C4-2B (cell line): ENCODE results near the gene CCDC40.
A peak's percentile ranks its signal among the peaks of the same experiment; 100 is the strongest.

Experiments
- H3K27ac ChIP-seq: fragments of 450-650 bp; 2 replicates; pipeline ENCODE4 v1.5.1; 2017
- CTCF ChIP-seq: fragments of 450-650 bp; conservative IDR thresholded peaks from 2 replicates; pipeline ENCODE4 v1.5.1; 2017; ENCODE audit warnings: mild to moderate bottlenecking
- ZFX ChIP-seq: fragments of 450-650 bp; IDR thresholded peaks from 2 replicates; pipeline ENCODE4 v1.6.1; 2017

The CCDC40 gene

GRCh38 chr17:80123791-80124190 is 87.3 kb downstream of the CCDC40 start:
- H3K27ac ChIP-seq = peak overlapping the region; percentile 26
- no peak for TF ChIP-seq ZFX
- TF ChIP-seq CTCF = no peak

GRCh38 chr17:80124351-80124981 is 88.0 kb downstream of the CCDC40 start:
- peak overlapping the region; percentile 26 for H3K27ac ChIP-seq
- TF ChIP-seq CTCF (no peak; the same call in 1 of the 2 replicates), ZFX (0 out of 2 replicates have a peak, but pooled peaks have one; percentile 17)

GRCh38 chr17:80125656-80126448 is 89.4 kb downstream of the CCDC40 start:
- H3K27ac ChIP-seq = no peak overlapping the region
- TF ChIP-seq CTCF (no peak), ZFX (no peak)

GRCh38 chr17:80126449-80126715 is 89.9 kb downstream of the CCDC40 start:
- H3K27ac ChIP-seq = no peak overlapping the region
- TF ChIP-seq ZFX (no peak), CTCF (no peak)

- no peak overlapping the region; the same call in 1 of the 2 replicates for H3K27ac ChIP-seq
- TF ChIP-seq ZFX (no peak), CTCF (no peak)
These were observed 92.6 kb downstream of the CCDC40 start for GRCh38 chr17:80129006-80129565.

- peak overlapping the region; percentile 58 for H3K27ac ChIP-seq
- no peak for TF ChIP-seq ZFX
- no peak for TF ChIP-seq CTCF
These were observed 94.5 kb downstream of the CCDC40 start for GRCh38 chr17:80130992-80131391.
